Mesendoderm (in vitro differentiated cells): ENCODE data around the gene PWP1.

Experiments used
- DNase-seq: peaks from one replicate; pipeline ENCODE4 v3.0.0; 2013
- H2AK5ac ChIP-seq: 2 replicates; pipeline ENCODE4 v1.6.1; 2013; ENCODE audit warnings: low read length, inconsistent platforms
- H2BK120ac ChIP-seq: 2 replicates; pipeline ENCODE4 v1.6.1; 2013; ENCODE audit warnings: low read depth, mild to moderate bottlenecking, low read length, moderate library complexity, mixed read lengths
- H2BK15ac ChIP-seq: replicated peaks from 2 replicates; pipeline ENCODE4 v1.6.1; 2013; ENCODE audit warnings: low read depth, mild to moderate bottlenecking, moderate library complexity
- H2BK5ac ChIP-seq: 2 replicates; pipeline ENCODE4 v1.6.1; 2013; ENCODE audit warnings: low read length, inconsistent platforms
- H3K18ac ChIP-seq: 2 replicates; pipeline ENCODE4 v1.6.1; 2013; ENCODE audit warnings: mild to moderate bottlenecking, low read length, mixed read lengths
- H3K23ac ChIP-seq: one replicate; pipeline ENCODE4 v1.6.1; 2013; ENCODE audit warnings: low read length
- H3K27ac ChIP-seq: 2 replicates; pipeline ENCODE4 v1.5.1; 2013; ENCODE audit warnings: low read depth, mild to moderate bottlenecking, inconsistent platforms, low read length, moderate library complexity
- H3K27me3 ChIP-seq: 2 replicates; pipeline ENCODE4 v1.6.1; 2013; ENCODE audit warnings: low read length, control low read depth, mild to moderate bottlenecking, inconsistent platforms; ENCODE audit not compliant: insufficient read depth, poor library complexity
- H3K36me3 ChIP-seq: 2 replicates; pipeline ENCODE4 v1.6.1; 2013; ENCODE audit warnings: low read length, inconsistent platforms; ENCODE audit not compliant: control insufficient read depth, insufficient read depth
- H3K4ac ChIP-seq: one replicate; pipeline ENCODE4 v1.6.1; 2013; ENCODE audit warnings: low read depth, mild to moderate bottlenecking, low read length, moderate library complexity
- H3K4me1 ChIP-seq: 2 replicates; pipeline ENCODE4 v1.6.1; 2013; ENCODE audit warnings: low read depth, low read length, inconsistent platforms; ENCODE audit not compliant: control insufficient read depth
- H3K4me2 ChIP-seq: 2 replicates; pipeline ENCODE4 v1.6.1; 2013; ENCODE audit warnings: low read length
- H3K4me3 ChIP-seq: 2 replicates; pipeline ENCODE4 v1.5.1; 2013; ENCODE audit warnings: mild to moderate bottlenecking, low read length
- H3K56ac ChIP-seq: one replicate; pipeline ENCODE4 v1.6.1; 2013; ENCODE audit warnings: low read length
- H3K79me1 ChIP-seq: 2 replicates; pipeline ENCODE4 v1.6.1; 2013; ENCODE audit warnings: low read length, inconsistent platforms
- H3K79me2 ChIP-seq: 2 replicates; pipeline ENCODE4 v1.6.1; 2013; ENCODE audit warnings: mild to moderate bottlenecking, low read length; ENCODE audit not compliant: control insufficient read depth, insufficient read depth
- H3K9ac ChIP-seq: 2 replicates; pipeline ENCODE4 v1.6.1; 2013; ENCODE audit warnings: low read length, inconsistent platforms
- H4K5ac ChIP-seq: one replicate; pipeline ENCODE4 v1.6.1; 2013; ENCODE audit warnings: low read length
- H4K8ac ChIP-seq: one replicate; pipeline ENCODE4 v1.6.1; 2013; ENCODE audit warnings: low read depth, mild to moderate bottlenecking, control low read depth, low read length, moderate library complexity
- WGBS: extraction: QIAGEN DNeasy Blood & Tissue Kit; methylation state at CpG from one replicate; pipeline ENCODE4 v1.1.7; 2013; ENCODE audit warnings: low lambda C conversion rate, missing lambda C conversion rate; ENCODE audit not compliant: insufficient coverage; ENCODE audit errors: extremely low coverage; 5-methylcytosine and 5-hydroxymethylcytosine counted together

PWP1 gene

DNA sequence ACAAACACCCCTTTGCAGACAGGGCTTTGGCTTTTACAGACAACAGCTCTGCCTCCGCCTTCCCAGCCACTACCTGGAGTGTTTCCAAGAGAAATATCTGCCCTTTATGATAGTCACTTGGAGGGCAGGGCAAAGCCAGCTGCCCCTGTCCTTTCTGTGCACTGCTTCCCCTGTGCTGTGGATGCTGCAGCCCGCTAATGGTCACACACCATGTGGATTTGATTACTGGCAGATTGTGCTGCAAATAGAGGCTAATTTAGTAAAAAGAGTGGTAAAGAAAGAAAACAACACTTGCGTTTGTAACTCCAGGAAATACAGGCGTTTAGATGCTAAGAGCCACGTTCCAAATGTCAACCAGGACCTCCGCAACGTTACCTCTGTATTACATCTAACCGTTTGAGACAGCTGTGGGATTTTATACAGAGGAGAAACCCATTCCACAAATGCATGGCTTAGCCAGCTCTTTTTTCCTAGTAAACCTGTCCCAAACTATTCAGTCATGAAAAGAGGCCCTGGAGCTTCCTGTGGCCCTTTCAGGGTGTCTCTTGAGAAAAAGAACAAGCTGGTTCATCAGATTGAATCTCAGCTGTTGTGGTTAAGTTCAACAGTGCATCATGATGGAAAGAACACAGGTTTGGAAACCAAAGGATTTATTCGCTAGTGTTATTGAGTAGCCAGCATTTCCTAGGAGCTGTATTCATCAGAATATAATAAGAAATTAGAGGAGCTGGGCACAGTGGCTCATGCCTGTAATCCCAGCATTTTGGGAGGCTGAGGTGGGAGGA, 30.1 kb upstream of the PWP1 start:
- Histone ChIP-seq H3K27ac (no peak overlapping the region), H2AK5ac (no peak overlapping the region), H2BK120ac (no peak overlapping the region), H4K8ac (no peak overlapping the region), H2BK15ac (no peak overlapping the region), H3K18ac (no peak overlapping the region), H3K4me3 (no peak overlapping the region), H3K4me1 (no peaks in the 10 kb centered on the region), H3K79me2 (no peaks in the 10 kb centered on the region), H3K36me3 (no peaks in the 10 kb centered on the region), H4K5ac (no peak overlapping the region), H3K79me1 (no peaks in the 10 kb centered on the region), H3K56ac (no peak overlapping the region), H3K4me2 (no peak overlapping the region), H3K4ac (no peak overlapping the region), H3K9ac (no peak overlapping the region), H2BK5ac (no peak overlapping the region), H3K27me3 (no peaks in the 10 kb centered on the region), H3K23ac (no peak overlapping the region)
- no CpG with 5 or more reads among the region's 9 CpGs for WGBS
- DNase-seq = no peak

DNA sequence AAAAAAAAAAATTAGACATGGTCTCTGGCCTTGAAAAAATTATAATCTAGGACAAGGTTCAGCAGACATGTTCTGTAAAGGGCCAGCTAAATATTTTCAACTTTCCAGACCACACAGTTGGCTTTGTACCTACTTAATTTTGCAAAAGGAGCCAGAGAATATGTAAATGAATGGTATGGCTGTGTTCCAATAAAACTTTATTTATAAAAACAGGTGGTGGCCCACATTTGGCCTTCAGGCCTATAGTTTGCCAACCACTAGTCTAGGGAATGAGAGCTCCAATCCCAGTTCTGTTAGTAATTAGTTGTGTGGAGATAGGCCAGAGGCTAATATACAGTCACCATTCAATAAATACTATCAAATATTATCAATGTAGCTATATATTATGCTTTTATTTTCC, 29.3 kb upstream of the PWP1 start:
- Histone ChIP-seq H3K23ac (no peak overlapping the region), H2BK120ac (no peak overlapping the region), H3K4me3 (no peak overlapping the region), H3K56ac (no peak overlapping the region), H2BK15ac (no peak overlapping the region), H3K27ac (no peak overlapping the region), H3K9ac (no peak overlapping the region), H3K4ac (no peak overlapping the region), H4K8ac (no peak overlapping the region), H3K18ac (no peak overlapping the region), H4K5ac (no peak overlapping the region), H3K79me1 (no peaks in the 10 kb centered on the region), H3K79me2 (no peaks in the 10 kb centered on the region), H3K4me1 (no peaks in the 10 kb centered on the region), H3K27me3 (no peaks in the 10 kb centered on the region), H2BK5ac (no peak overlapping the region), H3K36me3 (no peaks in the 10 kb centered on the region), H3K4me2 (no peak overlapping the region), H2AK5ac (no peak overlapping the region)
- no peak for DNase-seq

DNA sequence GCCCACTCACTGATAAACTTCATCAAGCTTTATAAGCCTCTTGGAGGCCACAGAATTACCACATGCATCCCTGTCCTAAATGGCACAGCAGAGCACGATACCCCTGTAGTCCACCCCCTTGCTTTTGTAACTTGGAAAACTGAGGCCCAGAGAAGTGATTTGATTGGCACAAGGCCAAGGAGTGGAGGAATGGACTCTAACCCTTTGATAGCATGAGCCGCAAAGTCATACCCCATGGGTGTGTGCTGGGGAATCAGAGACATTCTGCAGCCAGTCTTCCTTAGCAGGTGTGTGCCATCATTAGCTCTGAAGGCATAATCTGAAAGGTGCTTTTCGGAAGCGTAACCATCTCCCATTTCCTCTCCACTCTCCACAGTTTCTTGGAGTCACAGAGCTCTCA, 28.5 kb upstream of the PWP1 start:
- no peak overlapping the region for H3K4ac ChIP-seq
- no peak overlapping the region for H3K9ac ChIP-seq
- no CpG with 5 or more reads among the region's 4 CpGs for WGBS

DNA sequence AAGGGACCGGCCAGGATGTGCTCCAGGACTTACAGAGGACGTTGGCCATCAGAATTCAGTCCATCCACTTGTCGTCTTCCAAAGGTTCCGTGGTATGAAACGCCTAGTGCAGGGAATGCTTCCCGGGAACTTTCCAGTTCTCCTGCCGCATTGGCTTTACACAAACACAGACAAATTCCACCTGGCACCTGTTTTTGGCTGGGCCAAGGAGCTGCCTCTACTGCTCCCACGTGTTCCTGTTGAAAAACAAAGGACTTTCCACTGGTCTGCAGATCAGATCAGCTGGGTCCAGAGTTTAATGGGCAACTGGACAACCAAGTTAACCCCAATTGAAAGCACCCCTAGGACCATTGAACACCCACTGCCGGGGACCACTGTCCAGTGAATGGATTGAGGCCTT, 28.0 kb upstream of the PWP1 start:
- H3K79me1 ChIP-seq = no peaks in the 10 kb centered on the region
- no peak overlapping the region for H4K8ac ChIP-seq
- no peak overlapping the region for H2AK5ac ChIP-seq
- H4K5ac ChIP-seq = no peak overlapping the region
- no peak overlapping the region for H3K27ac ChIP-seq
- H3K4me1 ChIP-seq = no peaks in the 10 kb centered on the region
- H3K9ac ChIP-seq = no peak overlapping the region
- no CpG with 5 or more reads among the region's 9 CpGs for WGBS
- H2BK5ac ChIP-seq = no peak overlapping the region
- H3K4me2 ChIP-seq = no peak overlapping the region
- H2BK120ac ChIP-seq = no peak overlapping the region
- H3K56ac ChIP-seq = no peak overlapping the region
- no peak overlapping the region for H2BK15ac ChIP-seq
- H3K23ac ChIP-seq = no peak overlapping the region
- H3K36me3 ChIP-seq = no peaks in the 10 kb centered on the region
- H3K4ac ChIP-seq = no peak overlapping the region
- no peaks in the 10 kb centered on the region for H3K79me2 ChIP-seq
- no peak overlapping the region for H3K4me3 ChIP-seq
- no peaks in the 10 kb centered on the region for H3K27me3 ChIP-seq
- no peak overlapping the region for H3K18ac ChIP-seq
- DNase-seq = no peak

More for the DNA sequence above, 28.5 kb upstream of the PWP1 start:
- Histone ChIP-seq H3K56ac (no peak overlapping the region), H2BK120ac (no peak overlapping the region), H3K4me2 (no peak overlapping the region), H2BK15ac (no peak overlapping the region), H3K79me1 (no peaks in the 10 kb centered on the region), H3K23ac (no peak overlapping the region), H4K8ac (no peak overlapping the region), H2BK5ac (no peak overlapping the region), H3K27me3 (no peaks in the 10 kb centered on the region), H3K4me1 (no peaks in the 10 kb centered on the region), H3K27ac (no peak overlapping the region), H3K36me3 (no peaks in the 10 kb centered on the region), H4K5ac (no peak overlapping the region), H3K79me2 (no peaks in the 10 kb centered on the region), H3K18ac (no peak overlapping the region), H2AK5ac (no peak overlapping the region), H3K4me3 (no peak overlapping the region)
- DNase-seq = no peak

DNA sequence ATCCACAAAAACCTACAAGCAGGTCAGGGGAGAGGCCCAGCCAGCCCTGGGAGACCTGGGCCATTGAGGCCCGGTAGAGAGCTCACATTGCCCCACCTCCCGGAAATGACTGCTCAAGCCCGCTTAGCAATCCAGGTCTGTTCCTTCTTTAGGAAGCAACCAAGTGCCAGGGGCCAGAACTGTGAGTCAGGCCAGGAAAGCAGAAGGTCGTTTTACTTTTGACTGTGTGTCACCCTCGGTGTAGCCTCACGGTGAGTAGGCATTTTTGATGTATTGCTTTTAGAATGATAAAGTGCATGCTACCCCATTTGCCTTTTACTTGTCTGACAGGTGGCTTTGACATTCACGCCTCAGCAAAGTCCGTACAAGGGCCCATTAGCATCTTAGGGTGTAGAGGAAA, 25.4 kb upstream of the PWP1 start:
- Histone ChIP-seq H3K27me3 (no peaks in the 10 kb centered on the region), H4K5ac (no peak overlapping the region), H4K8ac (no peak overlapping the region), H3K56ac (no peak overlapping the region), H3K4me3 (no peak overlapping the region), H3K23ac (no peak overlapping the region), H2AK5ac (no peak overlapping the region), H3K9ac (no peak overlapping the region), H3K79me1 (no peaks in the 10 kb centered on the region), H2BK15ac (no peak overlapping the region), H3K18ac (no peak overlapping the region), H3K4me1 (no peaks in the 10 kb centered on the region), H2BK120ac (no peak overlapping the region), H3K4ac (no peak overlapping the region), H2BK5ac (no peak overlapping the region), H3K79me2 (no peaks in the 10 kb centered on the region), H3K36me3 (no peaks in the 10 kb centered on the region), H3K27ac (no peak overlapping the region), H3K4me2 (no peak overlapping the region)
- no CpG with 5 or more reads among the region's 8 CpGs for WGBS
- peak; percentile 10 for DNase-seq

DNA sequence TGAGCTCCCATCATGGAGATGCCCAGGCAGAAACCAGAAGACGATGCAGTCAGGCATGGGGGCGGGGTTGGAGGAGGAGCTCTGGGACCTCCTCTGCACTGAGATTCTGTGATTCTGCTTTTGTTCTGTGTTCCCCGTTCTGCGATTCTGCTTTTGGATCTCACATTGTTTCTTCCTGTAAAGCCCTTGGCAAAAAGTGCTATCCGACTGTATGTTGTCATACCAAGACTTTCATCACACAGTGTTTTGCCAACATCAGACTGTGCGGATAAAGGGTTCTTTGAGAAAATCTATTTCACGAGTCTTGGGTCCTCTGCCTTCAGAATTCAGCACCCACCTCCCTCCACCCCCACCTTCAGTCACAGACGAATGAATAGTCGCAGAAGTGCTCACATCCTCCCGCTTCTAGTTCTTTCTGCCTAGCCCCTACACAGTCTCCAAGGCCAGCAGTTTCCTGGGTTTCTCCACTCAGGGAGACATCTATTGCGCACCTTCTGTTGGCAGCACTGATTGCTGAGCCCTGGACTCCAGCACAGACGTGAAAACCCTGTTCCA, 24.7 kb upstream of the PWP1 start:
- no peak for DNase-seq
- Histone ChIP-seq H3K18ac (no peak overlapping the region), H2BK15ac (no peak overlapping the region), H2BK120ac (no peak overlapping the region), H3K27ac (no peak overlapping the region), H3K23ac (no peak overlapping the region), H3K4me3 (no peak overlapping the region), H3K56ac (no peak overlapping the region), H3K4me1 (no peaks in the 10 kb centered on the region), H2BK5ac (no peak overlapping the region), H3K9ac (no peak overlapping the region), H3K27me3 (no peaks in the 10 kb centered on the region), H4K5ac (no peak overlapping the region), H2AK5ac (no peak overlapping the region), H3K4me2 (no peak overlapping the region), H3K79me1 (no peaks in the 10 kb centered on the region), H4K8ac (no peak overlapping the region), H3K79me2 (no peaks in the 10 kb centered on the region), H3K4ac (no peak overlapping the region), H3K36me3 (no peaks in the 10 kb centered on the region)
- WGBS = no CpG with 5 or more reads among the region's 12 CpGs
